ENCODE results near the gene TEX35.

DNA sequence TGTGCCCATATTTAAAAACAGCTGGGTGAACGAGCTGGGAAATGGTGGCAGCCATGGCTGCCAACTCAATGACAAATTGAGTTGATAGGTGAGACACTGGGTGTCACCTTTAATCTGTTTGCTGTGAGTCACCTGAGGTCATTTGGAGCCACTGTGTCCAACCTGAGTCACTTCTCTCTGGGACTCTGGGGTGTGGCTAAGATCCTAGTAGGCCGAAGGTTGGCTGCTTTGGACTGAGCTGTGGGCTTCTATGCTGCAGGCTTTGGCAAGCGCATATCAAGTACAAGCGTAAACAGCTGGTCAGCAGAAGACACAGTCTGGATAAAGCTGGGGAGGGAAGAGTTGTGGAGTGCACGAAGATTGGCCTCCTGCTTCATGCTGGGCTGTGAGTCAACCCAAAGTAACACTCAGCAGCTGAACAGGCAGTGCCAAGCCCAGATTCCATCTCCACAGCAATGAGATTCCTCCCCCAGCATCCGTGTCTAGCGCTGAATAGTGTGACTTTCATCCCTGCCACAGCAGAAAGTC is 24.0 kb downstream of the TEX35 start:
- TF ChIP-seq POLR2A (IDR thresholded peaks at IDR 0.05; ENCODE audit: extremely low read depth, insufficient read length), result no peak
- TF ChIP-seq, protein P1, sequence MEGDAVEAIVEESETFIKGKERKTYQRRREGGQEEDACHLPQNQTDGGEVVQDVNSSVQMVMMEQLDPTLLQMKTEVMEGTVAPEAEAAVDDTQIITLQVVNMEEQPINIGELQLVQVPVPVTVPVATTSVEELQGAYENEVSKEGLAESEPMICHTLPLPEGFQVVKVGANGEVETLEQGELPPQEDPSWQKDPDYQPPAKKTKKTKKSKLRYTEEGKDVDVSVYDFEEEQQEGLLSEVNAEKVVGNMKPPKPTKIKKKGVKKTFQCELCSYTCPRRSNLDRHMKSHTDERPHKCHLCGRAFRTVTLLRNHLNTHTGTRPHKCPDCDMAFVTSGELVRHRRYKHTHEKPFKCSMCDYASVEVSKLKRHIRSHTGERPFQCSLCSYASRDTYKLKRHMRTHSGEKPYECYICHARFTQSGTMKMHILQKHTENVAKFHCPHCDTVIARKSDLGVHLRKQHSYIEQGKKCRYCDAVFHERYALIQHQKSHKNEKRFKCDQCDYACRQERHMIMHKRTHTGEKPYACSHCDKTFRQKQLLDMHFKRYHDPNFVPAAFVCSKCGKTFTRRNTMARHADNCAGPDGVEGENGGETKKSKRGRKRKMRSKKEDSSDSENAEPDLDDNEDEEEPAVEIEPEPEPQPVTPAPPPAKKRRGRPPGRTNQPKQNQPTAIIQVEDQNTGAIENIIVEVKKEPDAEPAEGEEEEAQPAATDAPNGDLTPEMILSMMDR (IDR thresholded peaks at IDR 0.05; ENCODE audit: low read depth, low read length), result no peak
- TF ChIP-seq MYC (IDR thresholded peaks at IDR 0.05; ENCODE audit: low read depth, low read length), result no peak
- TF ChIP-seq, protein P2, sequence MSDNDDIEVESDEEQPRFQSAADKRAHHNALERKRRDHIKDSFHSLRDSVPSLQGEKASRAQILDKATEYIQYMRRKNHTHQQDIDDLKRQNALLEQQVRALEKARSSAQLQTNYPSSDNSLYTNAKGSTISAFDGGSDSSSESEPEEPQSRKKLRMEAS (IDR thresholded peaks at IDR 0.05; ENCODE audit: low read depth, low read length), result no peak
